H9 (cell line): ENCODE measurements around the gene TSPAN31. TPM values are rescaled to one million over a fixed set of nuclear protein-coding genes. Genes with fewer than 3 reads are reported as not detected.

Experiments used
- DNase-seq: peaks from one replicate; pipeline ENCODE4 v3.0.0-alpha.2; 2017
- H2AFZ ChIP-seq: one replicate; pipeline ENCODE4 v1.6.1; 2013; ENCODE audit warnings: mild to moderate bottlenecking, low read length, control low read depth, moderate library complexity
- H2AK5ac ChIP-seq: 2 replicates; pipeline ENCODE4 v1.6.1; 2013; ENCODE audit warnings: low read length, control low read depth, mixed read lengths; ENCODE audit not compliant: insufficient read length
- H2BK120ac ChIP-seq: one replicate; pipeline ENCODE4 v1.6.1; 2013; ENCODE audit warnings: low read depth, mild to moderate bottlenecking, low read length, control low read depth, inconsistent platforms; ENCODE audit not compliant: poor library complexity, severe bottlenecking
- H2BK12ac ChIP-seq: 2 replicates; pipeline ENCODE4 v1.6.1; 2013; ENCODE audit warnings: low read length, control low read depth, mixed read lengths, low read depth; ENCODE audit not compliant: insufficient read length
- H2BK15ac ChIP-seq: 2 replicates; pipeline ENCODE4 v1.6.1; 2013; ENCODE audit warnings: low read depth, low read length, control low read depth
- H2BK20ac ChIP-seq: one replicate; pipeline ENCODE4 v1.6.1; 2013; ENCODE audit warnings: low read depth, mild to moderate bottlenecking, low read length, control low read depth, inconsistent platforms; ENCODE audit not compliant: poor library complexity, severe bottlenecking
- H2BK5ac ChIP-seq: 2 replicates; pipeline ENCODE4 v1.6.1; 2013; ENCODE audit warnings: low read length, control low read depth, mixed read lengths; ENCODE audit not compliant: insufficient read length
- H3K14ac ChIP-seq: 2 replicates; pipeline ENCODE4 v1.6.1; 2013; ENCODE audit warnings: low read length, control low read depth; ENCODE audit not compliant: insufficient read depth
- H3K18ac ChIP-seq: 2 replicates; pipeline ENCODE4 v1.6.1; 2013; ENCODE audit warnings: low read depth, mild to moderate bottlenecking, mixed read lengths, low read length, control low read depth; ENCODE audit not compliant: insufficient read length
- H3K23ac ChIP-seq: 2 replicates; pipeline ENCODE4 v1.6.1; 2013; ENCODE audit warnings: low read length, control low read depth, mixed read lengths, low read depth; ENCODE audit not compliant: insufficient read length
- H3K23me2 ChIP-seq: 2 replicates; pipeline ENCODE4 v1.6.1; 2013; ENCODE audit warnings: low read depth, mild to moderate bottlenecking, mixed read lengths, low read length, control low read depth; ENCODE audit not compliant: insufficient read length, poor library complexity, severe bottlenecking
- H3K27ac ChIP-seq: 2 replicates; pipeline ENCODE4 v1.5.1; 2013; ENCODE audit warnings: low read length, control low read depth, mixed read lengths, low read depth; ENCODE audit not compliant: insufficient read length
- H3K27me3 ChIP-seq: 2 replicates; pipeline ENCODE4 v1.6.1; 2013; ENCODE audit warnings: low read length, control low read depth, inconsistent platforms; ENCODE audit not compliant: insufficient read depth
- H3K4ac ChIP-seq: 2 replicates; pipeline ENCODE4 v1.6.1; 2013; ENCODE audit warnings: low read depth, mild to moderate bottlenecking, control low read depth, inconsistent platforms, low read length, moderate library complexity
- H3K4me1 ChIP-seq: 2 replicates; pipeline ENCODE4 v1.6.1; 2013; ENCODE audit warnings: low read length, control low read depth, inconsistent platforms; ENCODE audit not compliant: insufficient read depth
- H3K4me2 ChIP-seq: 2 replicates; pipeline ENCODE4 v1.6.1; 2013; ENCODE audit warnings: low read length, control low read depth, mixed read lengths; ENCODE audit not compliant: insufficient read length, insufficient read depth
- H3K56ac ChIP-seq: 2 replicates; pipeline ENCODE4 v1.6.1; 2013; ENCODE audit warnings: low read depth, mild to moderate bottlenecking, mixed read lengths, low read length, control low read depth; ENCODE audit not compliant: insufficient read length
- H3K79me1 ChIP-seq: 2 replicates; pipeline ENCODE4 v1.6.1; 2013; ENCODE audit warnings: low read depth, mild to moderate bottlenecking, moderate library complexity, low read length, control low read depth, inconsistent platforms; ENCODE audit not compliant: insufficient read depth, poor library complexity, severe bottlenecking
- H3K79me2 ChIP-seq: 2 replicates; pipeline ENCODE4 v1.6.1; 2013; ENCODE audit warnings: low read length, control low read depth, inconsistent platforms; ENCODE audit not compliant: insufficient read depth
- H3K9ac ChIP-seq: 2 replicates; pipeline ENCODE4 v1.6.1; 2013; ENCODE audit warnings: low read length, control low read depth, mixed read lengths; ENCODE audit not compliant: insufficient read length; ENCODE audit errors: extremely low read depth
- H3K9me3 ChIP-seq: one replicate; pipeline ENCODE4 v1.6.1; 2013; ENCODE audit warnings: low read depth, low read length, inconsistent platforms; ENCODE audit not compliant: control insufficient read depth
- H3T11ph ChIP-seq: one replicate; pipeline ENCODE4 v1.6.1; 2013; ENCODE audit warnings: mild to moderate bottlenecking, low read length, control low read depth, inconsistent platforms
- H4K20me1 ChIP-seq: one replicate; pipeline ENCODE4 v1.6.1; 2013; ENCODE audit not compliant: control insufficient read depth, insufficient read length, insufficient read depth
- H4K5ac ChIP-seq: 2 replicates; pipeline ENCODE4 v1.6.1; 2013; ENCODE audit warnings: low read depth, mild to moderate bottlenecking, mixed read lengths, low read length, control low read depth; ENCODE audit not compliant: insufficient read length
- H4K8ac ChIP-seq: replicated peaks from 2 replicates; pipeline ENCODE4 v1.6.1; 2013; ENCODE audit warnings: low read length, control low read depth, mixed read lengths, low read depth; ENCODE audit not compliant: insufficient read length
- H4K91ac ChIP-seq: 2 replicates; pipeline ENCODE4 v1.6.1; 2013; ENCODE audit warnings: low read depth, mild to moderate bottlenecking, moderate library complexity, mixed read lengths, low read length, control low read depth; ENCODE audit not compliant: insufficient read length
- H3K27ac Mint-ChIP-seq, 3 experiments: 2 replicates in 2 of 3; 3 replicates in 1 of 3; pipeline ENCODE4 v1.8.0; 2020 to 2021; ENCODE audit warnings: mixed read lengths in 3 of 3, mild to moderate bottlenecking in 1 of 3, moderate library complexity in 1 of 3
- H3K27me3 Mint-ChIP-seq: 2 replicates; pipeline ENCODE4 v1.8.0; 2021; ENCODE audit warnings: low read depth, mild to moderate bottlenecking, moderate library complexity, mixed read lengths
- H3K36me3 Mint-ChIP-seq, 3 experiments: 2 replicates in 2 of 3; 3 replicates in 1 of 3; pipeline ENCODE4 v1.8.0; 2020 to 2021; ENCODE audit warnings: low read depth in 3 of 3, mixed read lengths in 3 of 3; ENCODE audit not compliant: insufficient read depth in 1 of 3
- H3K4me1 Mint-ChIP-seq, 2 experiments: 2 replicates each; pipeline ENCODE4 v1.8.0; 2020; ENCODE audit warnings: mixed read lengths in 2 of 2
- H3K4me3 Mint-ChIP-seq, 2 experiments: 2 replicates in 1 of 2; 3 replicates in 1 of 2; pipeline ENCODE4 v1.8.0; 2020 to 2021; ENCODE audit warnings: mild to moderate bottlenecking in 2 of 2, mixed read lengths in 2 of 2, moderate library complexity in 1 of 2
- H3K9me3 Mint-ChIP-seq, 2 experiments: 2 replicates in 1 of 2; 3 replicates in 1 of 2; pipeline ENCODE4 v1.8.0; 2020; ENCODE audit warnings: mild to moderate bottlenecking in 2 of 2, mixed read lengths in 2 of 2, moderate library complexity in 1 of 2
- CTCF ChIP-seq: fragments of 200-600 bp; sonication (generic); conservative IDR thresholded peaks from 3 replicates; pipeline ENCODE4 v1.8.0; 2021; ENCODE audit warnings: antibody characterized with exemption, mild to moderate bottlenecking
- WGBS: extraction: QIAGEN DNeasy Blood & Tissue Kit; methylation state at CpG from one replicate; pipeline ENCODE4 v1.1.7; 2013; ENCODE audit warnings: missing lambda C conversion rate, low lambda C conversion rate, mixed read lengths; ENCODE audit not compliant: insufficient read length; ENCODE audit errors: extremely low coverage; 5-methylcytosine and 5-hydroxymethylcytosine counted together
- total RNA-seq: library from RNA; stranded (reverse); gene quantifications from 2 replicates; pipeline ENCODE4 v1.2.1, GENCODE V29; 2021

The TSPAN31 gene
- total RNA-seq, 1 experiment from 2014 or later = 20.0 TPM

- Histone ChIP-seq H3K9me3 (no peaks in the 10 kb centered on the region), H3K9ac (no peak overlapping the region), H4K5ac (no peak overlapping the region), H4K20me1 (no peaks in the 10 kb centered on the region), H2BK120ac (no peak overlapping the region), H3K79me1 (no peaks in the 10 kb centered on the region), H3K27me3 (peaks cover 31% of the 10 kb centered on the region; the same call in 1 of the 2 replicates), H2BK12ac (no peak overlapping the region), H3K4me1 (peaks cover 3% of the 10 kb centered on the region; the same call in 1 of the 2 replicates), H2AK5ac (no peak overlapping the region), H3K14ac (no peak overlapping the region), H4K8ac (no peak overlapping the region), H2BK5ac (no peak overlapping the region), H3K4me2 (no peak overlapping the region), H3K56ac (no peak overlapping the region), H3K23me2 (peaks cover 25% of the 10 kb centered on the region), H3K4ac (no peak overlapping the region), H3K79me2 (no peaks in the 10 kb centered on the region), H3K18ac (no peak overlapping the region), H2AFZ (no peak overlapping the region), H3K27ac (no peak overlapping the region), H3T11ph (no peak overlapping the region), H2BK20ac (no peak overlapping the region), H2BK15ac (no peak overlapping the region), H3K23ac (no peak overlapping the region), H4K91ac (no peak overlapping the region)
- no peak for DNase-seq
- Mint-ChIP-seq H3K4me3 (no peak overlapping the region), H3K4me1 (peaks cover 26 to 37% of the 10 kb centered on the region in 2 experiments), H3K27me3 (peaks cover 57% of the 10 kb centered on the region), H3K27ac (no peak overlapping the region), H3K36me3 (peaks cover 0 to 15% (median 6%) of the 10 kb centered on the region in 3 experiments; a peak in 3 of 7 replicates), H3K9me3 (no peaks in the 10 kb centered on the region)
- no peak for TF ChIP-seq CTCF
- no CpG with 5 or more reads among the region's 2 CpGs for WGBS
Observed at GRCh38 chr12:57762463-57762862, 17.6 kb downstream of the TSPAN31 start.
